Adrenal gland (tissue), 12 donors: ENCODE measurements around the gene CAPRIN2. TPM values are rescaled to one million over a fixed set of nuclear protein-coding genes. Genes with fewer than 3 reads are reported as not detected.

Experiments
- DNase-seq, 7 donors: peaks; one replicate each; pipeline ENCODE4 v3.0.0-alpha.2; 2019 to 2020
- H3K27ac ChIP-seq, 5 donors: fragments of 200-600 bp; sonication (generic) in 4 of 5; 1 replicate in 3 of 5; 2 replicates in 2 of 5; pipeline versions ENCODE4 v1.5.1 to v1.8.0; 2016 to 2020; ENCODE audit warnings: mild to moderate bottlenecking in 1 of 5
- H3K27me3 ChIP-seq: fragments of 200-600 bp; 2 replicates; pipeline ENCODE4 v1.8.0; 2021
- H3K36me3 ChIP-seq, 2 donors: fragments of 200-600 bp; replicated peaks in 1 of 2; 1 replicate in 1 of 2; 2 replicates in 1 of 2; pipeline versions ENCODE4 v1.5.1 to v1.8.0; 2018 to 2022
- H3K4me1 ChIP-seq, 2 donors: fragments of 200-600 bp; replicated peaks in 1 of 2; 1 replicate in 1 of 2; 2 replicates in 1 of 2; pipeline versions ENCODE4 v1.5.1 to v1.8.0; 2018 to 2021
- H3K4me3 ChIP-seq, 4 donors: fragments of 200-600 bp; sonication (generic) in 3 of 4; one replicate each; pipeline ENCODE4 v1.5.1; 2016 to 2018
- H3K9me3 ChIP-seq, 3 donors: fragments of 200-600 bp; sonication (generic) in 1 of 3; replicated peaks in 1 of 3; 1 replicate in 2 of 3; 2 replicates in 1 of 3; pipeline versions ENCODE4 v1.5.1 to v1.8.0; 2016 to 2021
- POLR2A ChIP-seq, 2 donors: fragments of 450-650 bp; IDR thresholded peaks; one replicate each; pipeline ENCODE4 v1.6.1; 2017; ENCODE audit warnings: antibody characterized with exemption in 2 of 2, mild to moderate bottlenecking in 2 of 2, moderate library complexity in 1 of 2
- WGBS, 4 donors: extraction: QIAGEN DNeasy Blood & Tissue Kit in 2 of 4; methylation state at CpG; one replicate each; pipeline versions ENCODE4 v1.1.5 to v1.1.7; 2013 to 2017; 5-methylcytosine and 5-hydroxymethylcytosine counted together
- intact Hi-C, 2 donors: fragments of 100-400 bp; cut with DNase I; formaldehyde crosslinking; loops; one replicate each; pipeline versions ENCODE4 v1.14.1 to v1.15.0; 2022 to 2023
- polyA plus RNA-seq, 3 donors: library from polyadenylated mRNA; stranded (reverse); fragments of 200-250 nt in 2 of 3; fragments of 350-450 nt in 1 of 3; fragmentation: Illumina TruSeq in 1 of 3; extraction: RNeasy Lipid Tissue Mini Kit (QIAGEN cat#74804) in 1 of 3; gene quantifications; one replicate each; pipeline ENCODE4 v1.2.3, GENCODE V29; 2013 to 2014
- total RNA-seq, 9 donors: library from RNA; depleted of rRNA in 4 of 9; stranded (reverse); fragments of >200 nt in 4 of 9; fragments of 120-200 nt in 1 of 9; fragmentation: NEBNext Ultra II Directional in 1 of 9; extraction: Animal tissue kit (Norgen Biotek cat#: 25700) in 1 of 9; gene quantifications; one replicate each; pipeline versions ENCODE4 v1.1.0 to v1.2.4, GENCODE V29; 2013 to 2023
- TF ChIP-seq, protein P1 (sequence below), 6 experiments: fragments of 450-650 bp in 4 of 6; fragments of 200-600 bp in 2 of 6; sonication (generic) in 1 of 6; IDR thresholded peaks; 1 replicate in 5 of 6; 2 replicates in 1 of 6; pipeline versions ENCODE4 v1.5.1 to v1.8.0; 2016 to 2021; ENCODE audit warnings: antibody characterized with exemption in 6 of 6, mild to moderate bottlenecking in 2 of 6, moderate library complexity in 1 of 6
- donor health status: healthy with polysubstance abuse.
- donor health status: Bipolar disorder and iron deficiency.
- donor health status: DM: yes; HTN: yes; CAD: no.
- donor health status: DM: no; HTN: no; CAD: no.
- donor health status: DM: no; HTN: no; CAD: no.
- donor health status: DM: yes; HTN: yes; CAD: no.

Gene CAPRIN2
- total and polyA plus RNA-seq, 12 donors = 12.1 to 40.4 (median 26.2) TPM

DNA sequence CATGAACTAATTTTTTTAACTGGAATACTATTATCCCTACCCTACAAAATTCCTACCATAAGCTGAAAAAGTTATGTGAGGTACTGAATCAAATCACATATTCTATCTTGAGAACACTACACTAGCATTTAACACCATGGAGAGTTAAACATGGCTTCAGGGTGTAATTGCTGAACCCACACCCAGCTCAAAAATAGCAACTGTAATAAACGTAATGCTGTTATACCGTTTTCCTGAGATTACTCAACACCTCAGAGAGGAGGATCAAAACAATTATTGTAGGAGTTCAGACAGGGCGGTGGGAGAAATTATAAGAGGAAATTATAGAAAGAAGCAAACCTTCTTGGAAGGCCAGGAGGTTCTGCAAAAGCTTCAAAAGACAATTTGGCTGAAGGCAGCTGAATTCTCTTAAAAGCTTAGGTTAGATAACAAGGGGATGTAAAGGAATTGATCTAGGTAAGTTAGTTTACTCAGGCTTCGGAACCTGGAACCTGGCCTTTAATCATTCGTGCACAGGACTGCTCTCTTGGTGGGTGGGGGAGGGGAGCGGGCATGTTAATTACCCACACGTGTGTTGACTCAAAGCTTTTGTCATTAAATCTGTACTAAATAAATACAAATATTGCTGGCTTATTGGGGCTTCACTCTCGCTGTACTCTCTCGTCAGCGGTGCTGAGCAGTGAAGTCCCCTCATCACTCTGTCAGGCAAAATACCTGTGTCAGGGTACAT, 47.0 kb downstream of the CAPRIN2 start:
- peaks cover 0 to 17% of the 10 kb centered on the region in 2 donors for H3K36me3 ChIP-seq
- H3K4me1 ChIP-seq = no peaks in the 10 kb centered on the region
- H3K27ac ChIP-seq = no peak overlapping the region
- H3K9me3 ChIP-seq = no peaks in the 10 kb centered on the region
- no peak for DNase-seq
- no peak overlapping the region for H3K4me3 ChIP-seq
- TF ChIP-seq, protein P1, sequence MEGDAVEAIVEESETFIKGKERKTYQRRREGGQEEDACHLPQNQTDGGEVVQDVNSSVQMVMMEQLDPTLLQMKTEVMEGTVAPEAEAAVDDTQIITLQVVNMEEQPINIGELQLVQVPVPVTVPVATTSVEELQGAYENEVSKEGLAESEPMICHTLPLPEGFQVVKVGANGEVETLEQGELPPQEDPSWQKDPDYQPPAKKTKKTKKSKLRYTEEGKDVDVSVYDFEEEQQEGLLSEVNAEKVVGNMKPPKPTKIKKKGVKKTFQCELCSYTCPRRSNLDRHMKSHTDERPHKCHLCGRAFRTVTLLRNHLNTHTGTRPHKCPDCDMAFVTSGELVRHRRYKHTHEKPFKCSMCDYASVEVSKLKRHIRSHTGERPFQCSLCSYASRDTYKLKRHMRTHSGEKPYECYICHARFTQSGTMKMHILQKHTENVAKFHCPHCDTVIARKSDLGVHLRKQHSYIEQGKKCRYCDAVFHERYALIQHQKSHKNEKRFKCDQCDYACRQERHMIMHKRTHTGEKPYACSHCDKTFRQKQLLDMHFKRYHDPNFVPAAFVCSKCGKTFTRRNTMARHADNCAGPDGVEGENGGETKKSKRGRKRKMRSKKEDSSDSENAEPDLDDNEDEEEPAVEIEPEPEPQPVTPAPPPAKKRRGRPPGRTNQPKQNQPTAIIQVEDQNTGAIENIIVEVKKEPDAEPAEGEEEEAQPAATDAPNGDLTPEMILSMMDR (IDR thresholded peaks at IDR 0.05) = no peak
- TF ChIP-seq POLR2A (IDR thresholded peaks at IDR 0.05) = no peak
- intact Hi-C loops = no loop called here
- H3K27me3 ChIP-seq = no peaks in the 10 kb centered on the region
- 89 to 93% (median 92%) methylated on average over 10 of the region's 10 CpGs for WGBS, 4 donors

DNA sequence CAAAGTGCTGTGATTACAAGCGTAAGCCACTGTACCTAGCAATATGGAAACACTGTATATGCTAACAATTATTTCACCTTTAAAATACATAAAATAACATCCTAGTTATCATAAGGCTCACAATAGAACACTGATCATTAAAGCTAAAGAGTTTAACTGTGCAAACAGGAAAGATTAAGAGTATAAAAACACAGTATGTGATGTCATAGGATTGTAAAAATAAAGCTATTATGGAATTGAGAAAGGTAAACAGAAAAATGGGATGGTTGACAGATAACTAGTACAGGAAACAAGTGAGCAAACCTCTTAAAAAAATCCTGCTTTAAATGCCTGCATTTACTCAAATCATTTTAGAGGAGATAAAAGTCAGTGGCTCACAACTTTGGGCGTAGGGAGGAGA, 48.3 kb downstream of the CAPRIN2 start:
- Histone ChIP-seq H3K9me3 (no peaks in the 10 kb centered on the region), H3K27me3 (no peaks in the 10 kb centered on the region), H3K4me3 (no peak overlapping the region), H3K36me3 (peaks cover 0 to 14% of the 10 kb centered on the region in 2 donors), H3K27ac (no peak overlapping the region), H3K4me1 (no peaks in the 10 kb centered on the region)
- no peak for TF ChIP-seq POLR2A (IDR thresholded peaks at IDR 0.05)
- TF ChIP-seq, protein P1 (IDR thresholded peaks at IDR 0.05) = no peak
- WGBS, 4 donors = 97 to 100% (median 99%) methylated on average over 2 of the region's 2 CpGs
- intact Hi-C loops = no loop called here
- DNase-seq = no peak

DNA sequence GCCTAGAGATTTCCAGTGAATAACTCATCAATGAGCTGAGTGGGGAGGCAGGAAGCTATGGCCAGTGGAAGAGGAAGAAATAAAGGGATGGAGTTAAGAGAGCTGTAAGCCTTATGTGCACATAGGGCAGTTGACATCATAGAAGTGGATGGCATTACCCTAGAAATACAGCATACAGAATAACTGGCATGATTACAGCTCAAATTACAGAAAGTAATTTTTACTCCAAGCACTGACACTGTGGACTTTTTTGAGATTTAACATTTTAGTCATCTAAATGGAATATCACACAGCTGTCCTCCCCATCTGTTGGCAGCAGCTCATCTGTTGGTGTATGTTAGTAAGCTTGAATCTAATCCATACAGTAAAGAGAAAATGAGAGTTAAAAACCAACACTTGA, 53.7 kb downstream of the CAPRIN2 start:
- H3K27me3 ChIP-seq = no peaks in the 10 kb centered on the region
- no peak overlapping the region for H3K4me3 ChIP-seq
- no peak overlapping the region for H3K27ac ChIP-seq
- intact Hi-C loops = no loop called here
- no peaks in the 10 kb centered on the region for H3K4me1 ChIP-seq
- DNase-seq = no peak
- no peaks in the 10 kb centered on the region for H3K36me3 ChIP-seq
- TF ChIP-seq, protein P1 (IDR thresholded peaks at IDR 0.05) = no peak
- no peak for TF ChIP-seq POLR2A (IDR thresholded peaks at IDR 0.05)
- no peaks in the 10 kb centered on the region for H3K9me3 ChIP-seq

DNA sequence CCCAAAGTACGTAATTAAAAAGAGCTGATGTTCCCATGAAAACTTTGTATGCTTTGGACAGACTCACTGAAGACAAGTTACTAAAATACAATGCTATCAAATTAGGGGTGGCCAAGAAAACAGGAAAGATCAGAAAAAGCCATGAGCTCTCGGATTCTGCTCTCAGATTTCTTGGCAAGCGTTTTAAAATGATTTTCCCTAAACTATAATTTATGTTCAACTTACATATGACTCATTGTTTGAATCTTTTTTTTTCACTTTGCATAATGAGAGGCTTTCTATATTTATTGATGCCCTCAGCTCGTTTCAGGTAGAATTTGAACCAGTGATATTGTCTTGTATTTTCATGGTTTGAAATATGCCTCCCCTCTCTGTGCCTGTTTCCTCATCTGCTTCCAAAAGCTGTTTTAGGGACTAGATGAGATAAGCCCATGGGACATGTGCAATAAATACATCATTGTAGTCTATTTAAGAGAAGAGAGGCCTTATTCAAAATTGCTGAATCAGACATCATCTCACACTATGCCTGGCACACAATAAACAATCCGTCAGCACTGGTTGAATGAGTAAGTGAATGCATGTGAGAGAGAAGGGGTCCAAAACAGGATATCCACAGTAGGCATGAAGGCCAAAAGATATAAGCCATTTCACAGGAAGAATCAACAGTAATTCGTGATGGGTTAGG, 54.4 kb downstream of the CAPRIN2 start:
- intact Hi-C loops = no loop called here
- WGBS, 4 donors = 64 to 67% (median 66%) methylated on average over 6 of the region's 6 CpGs
- no peaks in the 10 kb centered on the region for H3K27me3 ChIP-seq
- no peaks in the 10 kb centered on the region for H3K4me1 ChIP-seq
- no peak overlapping the region for H3K27ac ChIP-seq
- no peak for TF ChIP-seq POLR2A (IDR thresholded peaks at IDR 0.05)
- TF ChIP-seq, protein P1 (IDR thresholded peaks at IDR 0.05) = no peak
- H3K36me3 ChIP-seq = no peaks in the 10 kb centered on the region
- no peak overlapping the region for H3K4me3 ChIP-seq
- no peaks in the 10 kb centered on the region for H3K9me3 ChIP-seq
- no peak for DNase-seq
